Nephron (organoid): ENCODE data around the gene ZMYND19.
"Not testable (repeated sequence)": the region's sequence is repeated elsewhere in the genome, so short reads cannot be mapped to it uniquely, and the experiment has no call there.

Experiments
- H3K27ac Mint-ChIP-seq, 3 experiments: 2 replicates each; pipeline ENCODE4 v1.8.0; 2020; ENCODE audit warnings: mixed read lengths in 3 of 3, mild to moderate bottlenecking in 2 of 3, moderate library complexity in 1 of 3
- H3K27me3 Mint-ChIP-seq: 2 replicates; pipeline ENCODE4 v1.8.0; 2021; ENCODE audit warnings: low read depth, mild to moderate bottlenecking, moderate library complexity, mixed read lengths
- H3K36me3 Mint-ChIP-seq: 2 replicates; pipeline ENCODE4 v1.8.0; 2020; ENCODE audit warnings: low read depth, mixed read lengths
- H3K4me1 Mint-ChIP-seq: 2 replicates; pipeline ENCODE4 v1.8.0; 2020; ENCODE audit warnings: mixed read lengths
- H3K4me3 Mint-ChIP-seq, 3 experiments: 2 replicates each; pipeline ENCODE4 v1.8.0; 2020; ENCODE audit warnings: mild to moderate bottlenecking in 3 of 3, mixed read lengths in 3 of 3, moderate library complexity in 2 of 3
- H3K9me3 Mint-ChIP-seq: 2 replicates; pipeline ENCODE4 v1.8.0; 2020; ENCODE audit warnings: mixed read lengths
- CTCF ChIP-seq, 3 experiments: fragments of 200-600 bp; sonication (generic); IDR thresholded peaks; one replicate each; pipeline ENCODE4 v1.5.0; 2021; ENCODE audit warnings: antibody characterized with exemption in 3 of 3; ENCODE audit not compliant: unreplicated experiment in 3 of 3

Gene ZMYND19

DNA sequence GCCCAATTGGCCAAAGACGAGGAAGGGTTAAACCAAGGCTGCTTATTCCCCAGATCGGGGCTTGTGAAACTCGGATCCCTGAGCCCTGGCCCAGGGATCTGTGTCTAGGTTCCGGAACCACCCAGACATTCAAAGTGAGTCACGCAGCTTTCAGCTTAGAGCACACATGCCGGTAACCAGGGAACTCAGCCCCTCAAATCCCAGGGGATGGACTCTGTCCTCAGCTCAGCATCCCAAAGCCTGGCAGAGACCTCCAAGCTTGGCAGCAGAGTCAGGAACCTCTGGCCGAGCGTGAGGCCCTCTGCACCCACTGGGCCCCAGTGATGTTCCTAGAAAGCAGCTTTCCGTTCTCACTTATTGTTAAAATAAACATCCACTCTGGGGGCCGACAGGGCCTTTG, 45.2 kb downstream of the ZMYND19 start:
- Mint-ChIP-seq H3K27ac (no peak overlapping the region), H3K4me1 (peaks cover 6% of the 10 kb centered on the region), H3K36me3 (peaks cover 4% of the 10 kb centered on the region), H3K4me3 (no peak overlapping the region), H3K27me3 (peaks cover 3% of the 10 kb centered on the region), H3K9me3 (no peaks in the 10 kb centered on the region)
- TF ChIP-seq CTCF (IDR thresholded peaks at IDR 0.05; ENCODE audit: unreplicated experiment in 3 of 3) = no peak

DNA sequence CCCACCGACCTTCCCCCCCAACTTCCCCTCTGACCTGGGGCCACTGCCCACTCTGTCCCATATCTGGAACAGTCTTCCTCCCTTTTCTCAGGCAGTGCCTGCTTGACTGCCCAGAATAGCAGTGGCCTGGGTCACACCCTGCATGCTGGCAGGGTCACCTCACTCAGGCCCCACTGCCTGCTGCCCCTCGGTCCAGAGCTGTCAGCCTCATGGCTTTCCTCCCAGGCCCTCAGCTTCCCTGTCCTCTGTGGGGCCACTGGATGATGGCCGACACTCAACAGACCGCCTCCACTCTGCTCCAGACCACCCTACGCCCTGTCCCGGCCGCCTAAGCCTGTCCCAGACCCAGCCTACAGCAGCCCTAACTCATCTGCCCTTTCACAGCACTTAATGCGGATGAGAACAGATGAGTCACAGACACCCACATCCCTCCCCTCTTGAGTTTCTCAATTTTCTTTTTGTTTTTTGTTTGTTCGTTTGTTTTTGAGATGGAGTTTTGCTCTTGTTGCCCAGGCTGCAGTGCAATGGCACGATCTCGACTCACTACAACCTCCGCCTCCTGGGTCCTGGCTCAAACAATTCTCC, 46.0 kb downstream of the ZMYND19 start:
- Mint-ChIP-seq H3K27me3 (peaks cover 3% of the 10 kb centered on the region), H3K27ac (no peak overlapping the region), H3K36me3 (peaks cover 4% of the 10 kb centered on the region), H3K9me3 (no peaks in the 10 kb centered on the region), H3K4me1 (no peaks in the 10 kb centered on the region), H3K4me3 (no peak overlapping the region)
- TF ChIP-seq CTCF (IDR thresholded peaks at IDR 0.05; ENCODE audit: unreplicated experiment in 3 of 3) = no peak

DNA sequence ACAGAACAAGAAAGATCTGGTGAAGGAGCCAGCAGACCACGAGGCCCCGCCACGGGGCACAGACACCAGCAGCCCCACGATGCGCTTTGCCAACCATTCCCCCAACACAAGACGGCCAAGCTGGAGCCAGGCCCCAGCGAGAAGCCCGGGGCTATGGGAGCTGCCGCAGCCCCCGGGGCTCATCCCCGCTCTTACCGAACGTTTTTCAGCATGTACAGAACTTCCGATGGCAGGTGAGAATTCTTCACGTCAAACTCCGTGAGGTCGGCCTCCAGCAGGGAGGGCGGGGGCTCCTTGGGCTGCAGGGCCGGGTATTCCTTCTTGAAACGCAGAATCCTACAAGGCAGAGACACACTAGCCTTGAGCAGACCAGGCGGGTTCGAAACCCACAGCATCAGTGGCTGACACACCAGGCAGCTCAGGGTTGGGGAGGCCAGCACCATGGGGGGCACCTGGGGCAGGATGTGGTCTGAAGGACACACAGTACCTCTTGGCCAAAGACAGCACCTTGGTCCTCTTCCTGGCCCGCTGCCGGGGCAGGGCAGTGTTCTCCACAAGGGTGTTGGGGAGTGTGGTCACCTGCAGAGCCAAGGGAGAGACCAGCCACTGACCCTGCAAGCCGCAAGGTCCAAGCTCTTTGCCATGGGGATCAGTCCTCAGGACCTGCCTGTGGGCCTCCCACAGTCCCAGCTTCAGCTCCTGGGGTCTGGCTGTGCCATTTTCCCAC, 46.9 kb downstream of the ZMYND19 start:
- Mint-ChIP-seq H3K4me3 (no peak overlapping the region), H3K27me3 (peaks cover 3% of the 10 kb centered on the region), H3K4me1 (no peaks in the 10 kb centered on the region), H3K27ac (no peak overlapping the region), H3K36me3 (peaks cover 4% of the 10 kb centered on the region), H3K9me3 (no peaks in the 10 kb centered on the region)
- no peak for TF ChIP-seq CTCF (IDR thresholded peaks at IDR 0.05; ENCODE audit: unreplicated experiment in 3 of 3)

DNA sequence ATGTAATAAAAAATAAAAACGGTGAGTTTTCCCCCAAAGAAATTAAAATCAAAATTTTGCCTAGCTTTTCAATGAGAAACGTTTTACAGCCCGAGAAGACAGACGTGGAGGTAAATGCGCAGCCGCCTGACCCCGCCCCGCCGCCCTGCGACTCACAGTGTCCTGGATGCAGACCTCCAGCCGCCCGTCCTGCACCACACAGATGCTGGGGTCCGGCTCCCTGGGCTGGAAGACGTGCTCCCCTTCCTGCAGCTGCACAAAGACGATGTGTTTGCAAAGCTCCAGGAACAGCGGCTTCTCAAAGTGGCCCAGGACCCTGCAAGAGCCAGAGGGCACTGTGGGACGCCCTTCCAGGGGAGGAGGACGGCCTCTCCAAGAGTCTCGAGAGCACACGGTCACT, 47.8 kb downstream of the ZMYND19 start:
- H3K27me3 Mint-ChIP-seq = peaks cover 3% of the 10 kb centered on the region
- no peak overlapping the region for H3K27ac Mint-ChIP-seq
- H3K36me3 Mint-ChIP-seq = peaks cover 4% of the 10 kb centered on the region
- no peaks in the 10 kb centered on the region for H3K9me3 Mint-ChIP-seq
- no peak for TF ChIP-seq CTCF (IDR thresholded peaks at IDR 0.05; ENCODE audit: unreplicated experiment in 3 of 3)
- no peak overlapping the region for H3K4me3 Mint-ChIP-seq
- H3K4me1 Mint-ChIP-seq = no peaks in the 10 kb centered on the region

GRCh38 chr9:137540536-137540935, 49.8 kb downstream of the ZMYND19 start:
- no peaks in the 10 kb centered on the region for H3K36me3 Mint-ChIP-seq
- no peak overlapping the region for H3K4me3 Mint-ChIP-seq
- H3K4me1 Mint-ChIP-seq = no peaks in the 10 kb centered on the region
- no peaks in the 10 kb centered on the region for H3K9me3 Mint-ChIP-seq
- peaks cover 3% of the 10 kb centered on the region for H3K27me3 Mint-ChIP-seq
- H3K27ac Mint-ChIP-seq = no peak overlapping the region
- no peak for TF ChIP-seq CTCF (IDR thresholded peaks at IDR 0.05; ENCODE audit: unreplicated experiment in 3 of 3)

- Mint-ChIP-seq H3K4me3 (no peak overlapping the region), H3K4me1 (peaks cover 7% of the 10 kb centered on the region), H3K27me3 (peaks cover 3% of the 10 kb centered on the region), H3K36me3 (no peaks in the 10 kb centered on the region), H3K27ac (no peak overlapping the region), H3K9me3 (no peaks in the 10 kb centered on the region)
- TF ChIP-seq CTCF (IDR thresholded peaks at IDR 0.05; ENCODE audit: unreplicated experiment in 3 of 3) = no peak
Measured at GRCh38 chr9:137538058-137538457, 52.3 kb downstream of the ZMYND19 start.

GRCh38 chr9:137536594-137537131, 53.6 kb downstream of the ZMYND19 start:
- H3K9me3 Mint-ChIP-seq, H3K27ac Mint-ChIP-seq, H3K4me1 Mint-ChIP-seq, H3K4me3 Mint-ChIP-seq, H3K27me3 Mint-ChIP-seq, H3K36me3 Mint-ChIP-seq: not testable (repeated sequence)
